Epidermal melanocyte (primary cell): ENCODE measurements around the gene GCAT.
"Not testable (repeated sequence)": the region's sequence is repeated elsewhere in the genome, so short reads cannot be mapped to it uniquely, and the experiment has no call there.

ENCODE experiments used
- DNase-seq: peaks from one replicate; pipeline ENCODE4 v3.0.0; 2011; ENCODE audit warnings: low spot score; ENCODE audit not compliant: insufficient read length

The GCAT gene

DNA sequence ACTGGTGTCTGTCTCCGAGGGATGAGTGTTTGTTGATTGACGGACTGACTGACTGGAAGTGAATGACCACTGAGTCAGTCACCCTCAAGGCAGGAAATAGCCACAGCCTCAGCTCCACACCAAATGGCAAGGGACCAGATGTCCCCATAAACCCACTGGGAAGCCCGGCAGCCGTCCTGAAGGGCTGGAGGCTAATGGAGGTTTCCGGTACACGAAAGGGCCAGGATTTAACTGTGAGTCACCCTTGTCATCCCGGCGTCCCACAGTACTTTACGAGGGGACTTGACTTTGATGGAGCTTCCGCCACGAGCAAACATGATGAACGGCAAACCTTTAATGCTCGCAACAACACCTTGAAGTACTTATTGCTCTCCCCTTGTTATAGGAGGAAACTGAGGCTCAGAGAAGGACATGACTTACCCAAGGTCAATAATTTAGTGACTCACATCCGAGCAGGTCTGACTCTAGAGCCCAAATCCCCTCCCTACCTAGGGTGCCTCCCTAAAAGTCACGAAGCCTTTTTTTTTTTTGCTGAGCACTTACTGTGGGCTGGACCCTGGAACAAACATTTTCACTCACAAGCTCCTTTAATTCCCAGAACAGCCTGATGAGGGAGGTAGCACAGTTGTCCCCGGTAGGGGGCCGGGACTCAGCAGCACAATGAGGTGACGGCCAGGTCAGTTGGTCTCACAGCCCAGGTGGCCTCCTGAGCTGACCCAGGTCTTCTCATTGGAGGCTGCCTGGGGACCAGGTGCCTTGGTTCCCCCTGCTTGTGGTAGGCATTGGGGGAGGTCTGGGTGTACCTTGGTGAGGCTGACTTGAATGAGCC lies 25.2 kb upstream of the GCAT start:
- no peak for DNase-seq

DNA sequence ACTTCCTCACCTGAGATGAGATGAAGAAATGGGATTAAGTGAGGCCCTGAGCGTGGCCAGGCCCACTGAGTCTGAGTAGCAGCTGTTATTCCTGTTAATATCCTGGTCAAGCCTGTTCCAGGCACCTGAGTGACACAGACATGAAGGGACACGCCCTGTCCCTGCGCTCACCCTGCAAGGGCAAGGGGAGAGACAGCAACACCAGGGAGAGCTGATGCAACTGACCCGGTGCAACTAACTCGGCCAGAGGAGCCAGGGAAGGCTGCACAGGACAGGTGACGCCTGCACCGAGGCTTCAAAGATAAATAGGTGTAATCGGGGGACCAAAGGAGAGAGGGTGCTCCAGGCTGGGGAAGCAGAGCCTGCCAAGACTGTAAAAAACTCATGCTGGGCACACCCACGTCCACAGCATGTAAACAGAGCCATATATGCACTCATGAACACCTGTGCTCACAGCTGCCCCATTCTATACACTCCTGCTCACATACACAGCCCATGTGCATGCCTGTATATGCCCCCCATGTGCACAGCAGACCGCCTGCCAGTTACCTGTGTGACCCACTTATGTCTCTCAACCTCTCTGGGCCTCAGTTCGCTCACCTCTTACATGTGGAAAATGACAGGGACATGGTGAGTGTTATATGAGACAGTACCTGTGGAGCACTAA lies 22.8 kb upstream of the GCAT start:
- DNase-seq = no peak

DNA sequence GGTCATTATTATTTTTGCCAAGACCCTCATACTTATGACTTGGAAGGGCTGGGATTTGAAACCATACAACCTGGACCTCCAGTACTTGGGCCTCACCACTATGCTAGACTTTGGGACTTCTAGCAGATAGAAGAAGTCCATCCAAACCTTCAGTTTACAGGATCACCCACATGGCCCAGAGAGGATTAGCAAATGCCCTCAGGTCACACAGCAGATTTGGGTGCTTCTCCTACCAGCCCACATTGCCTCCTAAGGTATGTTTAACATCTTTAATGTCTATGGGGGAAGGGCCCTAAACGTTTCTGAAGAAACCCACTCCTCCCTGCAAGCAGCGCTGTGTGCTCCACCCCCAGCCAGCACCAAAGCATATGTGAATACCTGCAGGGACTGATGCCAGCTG lies 17.5 kb upstream of the GCAT start:
- no peak for DNase-seq

DNA sequence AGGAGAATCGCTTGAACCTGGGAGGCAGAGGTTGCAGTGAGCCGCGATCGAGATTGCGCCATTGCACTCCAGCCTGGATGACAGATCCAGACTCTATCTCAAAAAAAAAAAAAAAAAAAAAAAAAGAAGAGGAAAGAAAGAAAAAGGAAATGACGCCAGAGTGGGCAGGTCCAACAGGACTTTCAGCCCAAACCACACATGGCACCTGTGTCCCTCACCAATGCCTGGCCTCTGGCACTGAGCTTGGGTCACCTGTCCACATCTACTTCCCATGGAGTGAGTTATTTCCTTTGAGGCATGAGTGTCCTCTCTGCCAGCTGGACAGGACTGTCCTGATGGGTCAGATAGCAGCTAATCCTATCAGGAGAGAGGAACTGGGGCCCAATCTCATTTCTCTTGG lies 15.2 kb upstream of the GCAT start:
- DNase-seq = no peak

DNA sequence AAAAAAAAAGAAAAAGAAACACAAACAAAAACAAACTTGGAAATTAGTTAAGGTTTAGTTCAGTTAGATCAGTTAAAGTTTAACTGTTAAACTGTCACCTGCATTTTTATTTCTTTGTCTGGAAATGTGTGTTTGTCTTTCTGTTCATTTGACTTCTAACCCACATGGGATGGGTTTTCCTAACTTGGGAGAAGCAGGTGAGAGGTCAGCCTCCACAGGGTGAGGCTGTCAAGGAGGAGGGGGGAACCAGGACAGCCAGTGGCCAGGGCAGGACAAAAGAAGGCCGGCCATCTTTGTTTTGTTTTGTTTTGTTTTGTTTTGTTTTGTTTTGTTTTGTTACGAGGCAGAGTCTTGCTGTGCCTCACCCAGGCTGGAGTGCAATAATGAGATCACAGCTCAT lies 13.4 kb upstream of the GCAT start:
- DNase-seq = no peak

DNA sequence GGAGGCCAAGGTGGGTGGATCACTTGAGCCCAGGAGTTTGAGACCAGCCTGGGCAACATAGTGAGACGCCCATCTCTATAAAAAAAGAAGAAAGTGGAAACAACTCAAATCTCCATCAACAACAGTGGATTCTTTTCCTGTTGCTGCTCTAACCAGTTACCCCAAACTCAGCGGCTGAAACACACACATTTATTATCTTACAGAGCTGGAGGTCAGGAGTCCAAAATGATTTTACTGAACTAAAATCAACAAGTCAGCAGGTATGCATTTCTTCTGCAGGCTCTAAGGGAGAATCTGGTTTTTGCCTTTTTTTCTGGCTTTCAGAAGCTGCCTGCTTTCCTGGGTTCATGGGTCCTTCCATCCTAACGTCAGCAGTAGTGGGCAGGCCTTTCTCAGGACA lies 11.7 kb upstream of the GCAT start:
- DNase-seq = no peak

DNA sequence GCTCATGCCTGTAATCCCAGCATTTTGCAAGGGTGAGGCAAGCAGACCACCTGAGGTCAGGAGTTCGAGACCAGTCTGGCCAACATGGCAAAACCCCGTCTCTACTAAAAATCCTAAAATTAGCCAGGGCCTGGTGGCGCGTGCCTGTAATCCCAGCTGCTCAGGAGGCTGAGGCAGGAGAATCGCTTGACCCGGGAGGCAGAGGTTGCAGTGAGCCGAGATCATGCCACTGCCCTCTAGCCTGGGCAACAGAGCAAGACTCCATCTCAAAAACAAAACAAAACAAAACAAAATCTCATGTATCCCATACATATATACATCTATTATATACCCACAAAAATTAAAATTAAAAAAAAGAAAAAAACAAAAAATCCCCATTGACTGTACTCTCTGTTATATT lies 10.5 kb upstream of the GCAT start:
- not testable (repeated sequence) for DNase-seq

DNA sequence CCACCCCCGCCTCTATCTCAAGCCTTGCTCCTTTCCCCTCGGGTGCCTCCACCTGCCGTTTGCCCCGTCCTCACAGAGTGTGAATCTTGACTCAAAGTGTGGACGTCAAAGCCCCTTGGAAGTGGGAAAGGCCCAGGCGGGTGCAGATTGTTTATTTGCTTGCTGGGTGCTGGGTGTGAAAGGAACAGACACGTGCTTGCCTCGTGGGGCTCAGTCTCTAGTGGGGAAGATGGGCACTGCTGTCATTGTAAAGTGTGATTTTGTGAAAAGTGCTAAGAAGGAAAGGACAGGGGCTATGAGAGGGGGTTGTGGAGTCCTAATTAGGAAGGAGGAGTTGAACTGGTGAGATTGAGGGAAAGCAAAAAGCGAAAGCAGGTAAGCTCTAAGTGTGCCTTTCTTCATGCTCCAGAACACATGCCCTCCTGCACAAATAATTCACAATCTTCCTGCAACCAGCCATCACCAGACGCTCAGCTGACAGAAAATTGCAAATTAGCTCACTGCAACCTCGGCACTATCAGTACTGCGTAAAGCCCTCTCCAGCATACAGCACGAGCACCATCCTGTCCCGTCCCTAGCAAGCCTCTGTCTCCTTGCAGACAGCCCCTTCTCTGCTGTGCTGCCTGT lies 9.7 kb upstream of the GCAT start:
- no peak for DNase-seq

DNA sequence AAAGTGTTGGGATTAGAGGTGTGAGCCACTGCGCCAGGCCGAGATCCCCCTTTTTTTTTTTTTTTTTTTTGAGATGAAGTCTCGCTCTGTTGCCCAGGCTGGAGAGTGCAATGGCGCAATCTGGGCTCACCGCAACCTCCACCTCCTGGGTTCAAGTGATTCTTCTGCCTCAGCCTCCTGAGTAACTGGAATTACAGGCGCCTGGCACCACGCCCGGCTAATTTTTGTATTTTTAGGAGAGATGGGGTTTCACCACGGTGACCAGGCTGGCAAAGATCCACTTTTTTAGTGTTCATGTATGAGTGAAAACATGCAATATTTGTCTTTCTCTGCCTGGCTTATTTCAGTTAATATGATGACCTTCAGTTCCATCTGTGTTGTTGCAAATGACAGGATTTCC lies 7.8 kb upstream of the GCAT start:
- not testable (repeated sequence) for DNase-seq

DNA sequence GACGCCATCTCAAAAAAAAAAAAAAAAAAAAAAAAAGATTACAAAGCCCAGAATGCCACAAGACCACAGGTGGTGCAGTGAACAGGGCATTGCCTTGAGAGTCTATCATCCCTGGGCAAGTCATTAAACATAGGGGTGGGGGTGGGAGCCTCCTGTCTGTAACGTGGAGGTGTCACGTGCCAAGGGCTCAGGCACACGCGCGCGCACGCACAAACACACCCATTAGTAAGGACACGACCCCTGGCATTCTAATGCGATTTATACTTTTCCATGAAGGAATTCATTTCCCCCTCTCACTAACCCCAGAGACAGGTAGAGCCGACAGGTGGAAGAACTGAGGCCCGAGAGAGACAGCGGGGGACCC lies 5.8 kb upstream of the GCAT start:
- DNase-seq = no peak

DNA sequence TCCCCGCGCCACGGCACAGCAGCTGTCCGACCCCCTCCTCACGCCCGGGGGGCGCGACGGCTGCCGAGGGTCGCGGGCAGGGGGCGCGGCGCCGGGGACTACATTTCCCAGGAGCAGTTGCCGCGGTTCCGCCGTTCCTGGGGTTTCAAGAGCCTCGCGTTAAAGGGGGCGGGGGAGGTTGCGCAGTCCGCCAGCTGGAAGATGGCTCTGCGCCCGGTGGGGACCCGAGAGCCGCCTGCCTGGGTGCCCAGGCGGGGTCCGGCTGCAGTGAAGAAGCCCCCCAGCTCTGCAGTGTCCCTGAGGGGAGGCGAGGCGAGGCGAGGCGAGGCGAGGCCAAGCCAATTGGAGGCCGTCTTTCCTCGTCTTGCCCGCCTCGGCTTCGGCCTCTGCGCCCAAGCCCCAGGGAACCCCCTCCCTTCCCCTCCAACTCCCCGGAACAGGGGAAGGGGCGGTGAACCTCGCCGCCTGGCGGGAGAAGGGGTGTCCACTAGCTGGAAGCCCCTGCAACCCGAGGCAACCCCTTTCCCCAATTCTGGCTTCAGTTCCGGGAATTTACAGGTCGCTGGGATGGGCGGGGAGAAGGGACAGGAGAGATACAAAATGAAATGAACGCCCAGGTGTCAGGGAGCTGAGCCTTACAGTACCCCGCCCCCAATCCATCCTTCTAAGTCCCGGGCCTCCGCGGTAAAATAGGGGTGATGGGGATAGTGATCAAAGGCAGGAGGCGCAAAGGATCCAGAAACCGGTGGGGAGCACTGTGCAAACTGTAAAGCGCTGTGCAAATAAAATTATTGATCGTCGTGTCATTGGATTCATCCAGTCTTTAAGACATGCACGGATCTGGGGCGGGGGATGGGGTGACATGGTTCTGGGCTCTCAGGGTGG lies 5.2 kb upstream of the GCAT start:
- peak; percentile 73 for DNase-seq

DNA sequence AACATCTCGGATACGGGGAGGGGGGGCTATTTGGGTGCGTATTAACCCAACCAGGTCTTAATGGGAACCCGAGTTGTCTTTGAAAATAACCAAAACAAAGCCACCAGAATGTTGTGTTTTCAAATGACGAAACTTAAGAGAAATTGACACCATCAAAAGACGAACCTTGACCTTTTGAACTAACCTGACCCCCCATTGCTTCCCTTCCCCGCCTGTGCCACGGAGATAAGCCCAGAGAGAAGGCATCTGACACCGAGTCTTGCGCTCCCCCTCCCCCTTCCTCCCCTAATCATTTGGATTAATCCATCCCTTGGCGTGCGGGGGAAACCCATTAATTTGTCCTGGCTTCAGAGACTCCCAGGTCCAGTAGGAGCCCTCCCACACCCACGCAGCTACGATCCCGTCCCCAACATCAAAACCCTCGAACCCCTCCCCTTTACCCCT lies 4.5 kb upstream of the GCAT start:
- no peak for DNase-seq

DNA sequence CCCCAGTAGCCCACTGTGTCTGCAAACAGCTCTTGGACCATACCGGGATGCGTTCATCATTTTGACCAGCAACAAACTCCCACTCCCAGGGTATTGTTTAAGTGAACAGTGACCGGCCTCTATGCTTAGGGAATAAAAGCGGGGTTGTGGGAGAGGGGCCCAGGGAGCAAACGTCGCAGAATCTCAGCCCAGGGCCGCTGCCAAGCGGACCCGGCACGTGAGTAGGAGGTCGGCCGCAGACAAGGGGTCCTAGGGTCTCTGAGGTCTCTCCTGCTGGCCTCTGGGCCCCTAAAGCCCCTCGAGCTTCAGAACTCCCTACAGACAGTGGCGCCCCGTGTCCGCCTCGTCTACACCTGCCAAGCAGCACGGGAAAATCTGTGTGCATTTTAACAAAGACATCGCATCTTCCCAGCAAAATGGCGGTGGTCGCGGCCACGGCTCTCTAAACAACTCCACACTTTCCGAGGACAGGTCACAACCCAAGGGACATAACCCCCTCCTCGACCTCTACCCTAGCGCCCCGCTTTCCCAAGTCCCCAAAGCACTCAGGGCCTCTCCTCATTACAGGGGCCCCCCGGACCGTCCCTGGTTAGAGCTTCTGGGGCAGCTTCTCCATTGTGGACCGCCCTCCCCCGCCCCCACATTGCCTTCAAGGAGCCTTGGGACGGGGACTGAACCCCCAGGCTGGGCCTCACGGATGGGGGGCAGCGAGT lies 3.9 kb upstream of the GCAT start:
- no peak for DNase-seq

DNA sequence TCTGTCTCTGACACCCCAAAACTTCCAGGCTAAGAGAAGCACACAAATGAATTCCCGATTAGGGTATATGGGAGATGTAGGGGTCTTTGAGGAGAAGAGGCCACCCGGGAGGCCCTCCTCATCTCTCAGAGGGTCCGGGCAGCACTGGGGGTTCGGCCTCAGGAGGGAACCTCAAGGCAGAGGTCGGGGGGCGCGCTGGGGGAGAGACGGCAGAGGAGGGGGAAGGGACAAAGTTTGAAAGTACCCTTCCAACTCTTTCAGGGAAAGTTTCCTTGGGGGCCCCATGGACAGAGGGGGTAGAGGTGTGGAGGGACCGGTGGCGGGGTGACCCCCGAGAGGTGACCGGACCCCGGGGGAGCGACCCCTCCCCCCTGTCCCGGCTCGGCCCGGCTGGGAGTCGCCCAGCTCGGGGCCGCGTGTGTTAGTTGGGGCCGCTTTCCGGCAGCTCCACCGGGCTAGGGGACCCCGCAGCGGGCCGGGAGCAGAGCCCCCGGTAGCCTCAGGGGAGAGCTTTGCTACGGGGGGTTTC lies 3.3 kb upstream of the GCAT start:
- no peak for DNase-seq

DNA sequence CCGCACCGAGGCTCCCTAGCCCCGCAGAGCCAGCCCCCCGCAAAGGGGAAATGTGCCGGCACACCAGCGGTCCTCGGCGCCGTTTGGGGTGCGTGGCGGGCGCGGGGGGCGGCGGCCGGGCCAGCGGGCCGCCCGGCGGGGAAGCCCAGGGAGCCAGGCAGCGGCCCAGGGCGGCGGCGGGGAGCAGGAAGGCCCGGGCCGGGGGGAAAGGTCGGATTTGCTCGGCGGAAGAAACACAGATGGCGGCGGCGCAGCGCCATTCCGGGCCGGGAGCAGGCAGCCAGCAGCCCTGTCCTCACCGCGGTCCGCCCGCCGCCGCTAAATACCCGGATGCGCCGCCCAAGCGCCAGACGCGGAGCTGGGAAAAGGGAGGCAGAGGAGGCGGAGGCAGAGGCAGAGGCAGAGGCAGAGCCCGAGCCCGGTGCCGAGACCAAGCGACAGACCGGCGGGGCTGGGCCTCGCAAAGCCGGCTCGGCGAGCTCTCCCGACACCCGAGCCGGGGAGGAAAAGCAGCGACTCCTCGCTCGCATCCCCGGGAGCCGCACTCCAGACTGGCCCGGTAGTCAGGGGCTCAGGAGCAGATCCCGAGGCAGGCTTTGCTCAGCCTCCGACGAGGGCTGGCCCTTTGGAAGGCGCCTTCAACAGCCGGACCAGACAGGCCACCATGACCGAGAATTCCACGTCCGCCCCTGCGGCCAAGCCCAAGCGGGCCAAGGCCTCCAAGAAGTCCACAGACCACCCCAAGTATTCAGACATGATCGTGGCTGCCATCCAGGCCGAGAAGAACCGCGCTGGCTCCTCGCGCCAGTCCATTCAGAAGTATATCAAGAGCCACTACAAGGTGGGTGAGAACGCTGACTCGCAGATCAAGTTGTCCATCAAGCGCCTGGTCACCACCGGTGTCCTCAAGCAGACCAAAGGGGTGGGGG lies 2.6 kb upstream of the GCAT start:
- peak; percentile 86 for DNase-seq

DNA sequence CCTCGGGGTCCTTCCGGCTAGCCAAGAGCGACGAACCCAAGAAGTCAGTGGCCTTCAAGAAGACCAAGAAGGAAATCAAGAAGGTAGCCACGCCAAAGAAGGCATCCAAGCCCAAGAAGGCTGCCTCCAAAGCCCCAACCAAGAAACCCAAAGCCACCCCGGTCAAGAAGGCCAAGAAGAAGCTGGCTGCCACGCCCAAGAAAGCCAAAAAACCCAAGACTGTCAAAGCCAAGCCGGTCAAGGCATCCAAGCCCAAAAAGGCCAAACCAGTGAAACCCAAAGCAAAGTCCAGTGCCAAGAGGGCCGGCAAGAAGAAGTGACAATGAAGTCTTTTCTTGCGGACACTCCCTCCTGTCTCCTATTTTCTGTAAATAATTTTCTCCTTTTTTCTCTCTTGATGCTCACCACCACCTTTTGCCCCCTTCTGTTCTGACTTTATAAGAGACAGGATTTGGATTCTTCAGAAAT lies 1.9 kb upstream of the GCAT start:
- no peak for DNase-seq

DNA sequence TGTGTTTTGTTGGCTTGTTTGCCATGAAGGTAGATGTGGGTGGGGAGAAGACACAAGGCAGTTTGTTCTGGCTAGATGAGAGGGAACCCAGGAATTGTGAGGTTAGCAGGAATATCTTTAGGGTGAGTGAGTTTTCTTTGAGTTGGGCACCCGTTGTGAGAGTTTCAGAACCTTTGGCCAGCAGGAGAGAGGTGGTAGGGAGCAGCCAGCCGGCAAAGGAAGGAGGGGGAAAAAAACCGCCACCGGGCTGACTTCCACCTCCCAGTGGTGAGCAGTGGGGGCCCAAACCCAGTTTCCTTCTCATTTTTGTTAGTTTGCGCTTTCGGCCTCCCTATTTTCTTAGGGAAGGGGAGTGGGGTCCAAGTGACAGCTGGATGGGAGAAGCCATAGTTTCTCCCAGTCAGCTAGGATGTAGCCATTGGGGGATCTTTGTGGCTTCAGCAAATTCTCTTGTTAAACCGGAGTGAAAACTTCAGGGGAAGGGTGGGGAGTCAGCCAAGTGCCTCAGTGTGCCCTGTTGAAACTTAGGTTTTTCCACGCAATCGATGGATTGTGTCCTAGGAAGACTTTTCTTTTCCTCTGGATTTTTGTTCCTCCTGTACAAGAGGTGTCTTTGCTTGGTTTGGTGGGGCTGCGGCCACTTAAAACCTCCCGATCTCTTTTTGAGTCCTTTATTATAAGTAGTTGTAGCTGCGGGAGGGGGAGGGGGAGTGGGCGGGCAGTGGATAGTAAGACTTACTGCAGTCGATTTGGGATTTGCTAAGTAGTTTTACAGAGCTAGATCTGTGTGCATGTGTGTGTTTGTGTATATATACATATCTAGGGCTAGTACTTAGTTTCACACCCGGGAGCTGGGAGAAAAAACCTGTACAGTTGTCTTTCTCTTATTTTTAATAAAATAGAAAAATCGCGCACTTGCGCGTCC lies 1.1 kb upstream of the GCAT start:
- no peak for DNase-seq

DNA sequence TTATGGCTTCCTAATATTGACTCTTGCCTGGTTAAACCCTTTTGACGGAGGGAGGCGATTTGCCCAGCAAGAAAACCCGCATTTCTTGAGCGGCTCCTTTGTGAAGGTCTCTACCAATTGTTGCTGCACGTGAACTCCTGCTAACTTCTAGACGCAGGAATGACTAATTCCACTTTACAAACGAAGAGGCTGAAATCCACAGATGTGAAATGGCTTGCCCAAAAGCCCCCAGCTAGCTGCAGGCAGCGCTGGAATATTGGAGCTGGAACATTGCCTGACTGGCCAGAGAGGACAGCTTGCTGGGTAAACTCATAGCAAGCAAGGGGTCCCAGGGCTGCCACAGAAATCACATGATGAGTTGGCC lies 542 bp downstream of the GCAT start:
- DNase-seq = no peak
